ENCODE results near the gene GGA2. TPM values are rescaled to one million over a fixed set of nuclear protein-coding genes. Genes with fewer than 3 reads are reported as not detected.

Gene GGA2
- polyA plus RNA-seq, 1 experiment, result 19.0 TPM

- H3K36me3 ChIP-seq (ENCODE audit: control insufficient read depth, insufficient read depth, low read length), result peaks cover 42% of the 10 kb centered on the region
- TF ChIP-seq, protein P1, sequence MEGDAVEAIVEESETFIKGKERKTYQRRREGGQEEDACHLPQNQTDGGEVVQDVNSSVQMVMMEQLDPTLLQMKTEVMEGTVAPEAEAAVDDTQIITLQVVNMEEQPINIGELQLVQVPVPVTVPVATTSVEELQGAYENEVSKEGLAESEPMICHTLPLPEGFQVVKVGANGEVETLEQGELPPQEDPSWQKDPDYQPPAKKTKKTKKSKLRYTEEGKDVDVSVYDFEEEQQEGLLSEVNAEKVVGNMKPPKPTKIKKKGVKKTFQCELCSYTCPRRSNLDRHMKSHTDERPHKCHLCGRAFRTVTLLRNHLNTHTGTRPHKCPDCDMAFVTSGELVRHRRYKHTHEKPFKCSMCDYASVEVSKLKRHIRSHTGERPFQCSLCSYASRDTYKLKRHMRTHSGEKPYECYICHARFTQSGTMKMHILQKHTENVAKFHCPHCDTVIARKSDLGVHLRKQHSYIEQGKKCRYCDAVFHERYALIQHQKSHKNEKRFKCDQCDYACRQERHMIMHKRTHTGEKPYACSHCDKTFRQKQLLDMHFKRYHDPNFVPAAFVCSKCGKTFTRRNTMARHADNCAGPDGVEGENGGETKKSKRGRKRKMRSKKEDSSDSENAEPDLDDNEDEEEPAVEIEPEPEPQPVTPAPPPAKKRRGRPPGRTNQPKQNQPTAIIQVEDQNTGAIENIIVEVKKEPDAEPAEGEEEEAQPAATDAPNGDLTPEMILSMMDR (IDR thresholded peaks at IDR 0.05; ENCODE audit: insufficient read depth, low read depth, low read length), result no peak
- ChIA-PET POLR2A (no interaction called here), CTCF (no interaction called here)
- no peak for DNase-seq (ENCODE audit: low read depth)
- H3K4me3 ChIP-seq (ENCODE audit: low read depth, low read length), result no peak overlapping the region
- no peaks in the 10 kb centered on the region for H3K27me3 ChIP-seq (ENCODE audit: control insufficient read depth, insufficient read depth, low read length)
Measured at GRCh38 chr16:23482778-23483177, 27.5 kb downstream of the GGA2 start.

DNA sequence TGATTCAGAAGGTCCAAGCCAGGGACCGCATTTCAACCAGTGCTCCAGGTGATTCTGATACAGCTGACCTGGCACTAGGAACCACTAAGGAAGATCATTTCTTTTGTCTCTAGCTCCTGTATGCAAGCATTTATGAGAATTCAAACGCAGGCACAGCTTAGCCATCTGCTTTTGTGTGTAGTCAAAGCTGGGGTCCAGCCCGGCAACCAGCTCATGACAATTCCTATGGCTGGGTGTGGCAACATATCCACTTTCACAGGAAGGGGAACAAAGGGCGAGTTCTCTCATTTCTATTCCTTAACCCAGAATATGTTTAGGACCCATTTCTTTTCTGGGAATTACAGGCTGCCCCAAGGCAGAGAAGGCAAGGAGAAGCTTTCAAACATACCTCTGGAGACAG lies 30.0 kb downstream of the GGA2 start:
- POLR2A ChIA-PET, result no interaction called here
- no peak for DNase-seq (ENCODE audit: low read depth)
- Histone ChIP-seq H3K27me3 (ENCODE audit: control insufficient read depth, insufficient read depth, low read length) (no peaks in the 10 kb centered on the region), H3K4me3 (ENCODE audit: low read depth, low read length) (no peak overlapping the region), H3K36me3 (ENCODE audit: control insufficient read depth, insufficient read depth, low read length) (peaks cover 35% of the 10 kb centered on the region)
- TF ChIP-seq, protein P1 (IDR thresholded peaks at IDR 0.05; ENCODE audit: insufficient read depth, low read depth, low read length), result no peak
- CTCF ChIA-PET, result interaction anchor here (0.8 to 1.9 kb wide), 3 partner anchors 12 to 77 kb away, joined by 3 to 6 read pairs (median 4); partner anchors contain the start of genes EARS2 and UBFD1

DNA sequence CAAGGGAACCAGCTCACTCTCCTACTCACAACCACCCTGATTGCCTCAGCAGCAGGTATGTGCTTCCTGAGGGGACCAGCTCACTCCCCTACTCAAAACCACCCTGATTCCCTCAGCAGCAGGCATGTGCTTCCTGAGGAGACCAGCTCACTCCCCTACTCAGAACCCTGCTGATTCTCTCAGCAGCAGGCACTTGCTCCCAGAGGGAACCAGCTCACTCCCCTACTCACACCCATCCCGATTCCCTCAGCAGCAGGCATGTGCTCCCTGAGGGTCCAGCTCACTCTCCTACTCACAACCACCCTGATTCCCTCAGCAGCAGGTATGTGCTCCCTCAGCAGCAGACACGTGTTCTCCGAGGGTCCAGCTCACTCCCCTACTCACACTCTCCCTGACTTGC lies 31.2 kb downstream of the GGA2 start:
- ChIA-PET CTCF (interaction anchor here (1.9 kb wide), 1 partner anchor 44 kb away, joined by 6 read pairs; no protein-coding TSS in a partner anchor), POLR2A (no interaction called here)
- no peaks in the 10 kb centered on the region for H3K27me3 ChIP-seq (ENCODE audit: control insufficient read depth, insufficient read depth, low read length)
- no peak overlapping the region for H3K4me3 ChIP-seq (ENCODE audit: low read depth, low read length)
- TF ChIP-seq, protein P1 (IDR thresholded peaks at IDR 0.05; ENCODE audit: insufficient read depth, low read depth, low read length), result no peak
- peaks cover 35% of the 10 kb centered on the region for H3K36me3 ChIP-seq (ENCODE audit: control insufficient read depth, insufficient read depth, low read length)
- DNase-seq (ENCODE audit: low read depth), result no peak

- ChIA-PET POLR2A (no interaction called here), CTCF (no interaction called here)
- no peak for DNase-seq (ENCODE audit: low read depth)
- TF ChIP-seq, protein P1 (IDR thresholded peaks at IDR 0.05; ENCODE audit: insufficient read depth, low read depth, low read length), result no peak
- H3K27me3 ChIP-seq (ENCODE audit: control insufficient read depth, insufficient read depth, low read length), result no peaks in the 10 kb centered on the region
- peaks cover 36% of the 10 kb centered on the region for H3K36me3 ChIP-seq (ENCODE audit: control insufficient read depth, insufficient read depth, low read length)
- no peak overlapping the region for H3K4me3 ChIP-seq (ENCODE audit: low read depth, low read length)
Measured at GRCh38 chr16:23478566-23478965, 31.7 kb downstream of the GGA2 start.

DNA sequence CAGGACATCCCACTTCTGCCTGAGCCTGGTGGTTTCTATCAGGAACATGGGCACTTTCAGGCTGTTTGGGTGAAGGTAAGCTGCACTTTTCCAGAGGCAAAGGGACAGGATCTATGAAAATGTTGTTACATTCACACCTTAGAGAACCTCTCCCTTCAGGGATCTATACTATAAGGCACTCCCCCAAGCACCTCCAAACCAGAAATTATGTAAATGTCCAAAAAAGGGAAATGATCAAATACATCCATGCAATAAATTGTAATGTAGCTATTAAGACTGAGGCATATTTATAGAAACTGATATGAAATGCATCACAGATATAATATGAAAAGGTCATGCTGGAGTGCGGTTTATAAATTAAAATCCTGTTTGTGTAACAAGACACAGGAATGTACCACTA lies 34.0 kb downstream of the GGA2 start:
- H3K36me3 ChIP-seq (ENCODE audit: control insufficient read depth, insufficient read depth, low read length), result peaks cover 30% of the 10 kb centered on the region
- DNase-seq (ENCODE audit: low read depth), result no peak
- ChIA-PET POLR2A (no interaction called here), CTCF (no interaction called here)
- H3K27me3 ChIP-seq (ENCODE audit: control insufficient read depth, insufficient read depth, low read length), result no peaks in the 10 kb centered on the region
- no peak overlapping the region for H3K4me3 ChIP-seq (ENCODE audit: low read depth, low read length)
- TF ChIP-seq, protein P1 (IDR thresholded peaks at IDR 0.05; ENCODE audit: insufficient read depth, low read depth, low read length), result no peak

Data from BJ (cell line).